ENCODE measurements around the gene TMEM116.

- TF ChIP-seq CTCF (IDR thresholded peaks at IDR 0.05; ENCODE audit: extremely low read depth in 1 of 2, insufficient read depth in 1 of 2, low read depth in 1 of 2, low read length in 2 of 2), result no peak
- TF ChIP-seq POLR2A (IDR thresholded peaks at IDR 0.05; ENCODE audit: low read depth, low read length), result no peak
- TF ChIP-seq EZH2 (IDR thresholded peaks at IDR 0.05; ENCODE audit: borderline replicate concordance, low read depth, low read length, severe bottlenecking), result no peak
- no peak for TF ChIP-seq POLR2AphosphoS5 (IDR thresholded peaks at IDR 0.05; ENCODE audit: insufficient read depth, low read depth, low read length)
These were observed 126.1 kb downstream of the TMEM116 start for GRCh38 chr12:111886662-111887545.

Measured in endothelial cell of umbilical vein (primary cell).